ENCODE measurements around the gene KLF7. TPM values are rescaled to one million over a fixed set of nuclear protein-coding genes. Genes with fewer than 3 reads are reported as not detected.

Gene KLF7
- 10 to 100 TPM in 2 of 4 donors, 1 to 10 TPM in 2; 5.4 to 13.5 (median 11.1) TPM for total RNA-seq
- 1 to 10 TPM; 1.1 to 2.7 (median 2.4) TPM for polyA plus RNA-seq
- long read RNA-seq, donor 1, full-length matches to known transcripts: 2 of 2 reads
- long read RNA-seq, donor 1, partial matches to known transcripts: 0 of 2 reads
- long read RNA-seq, donor 1, other reads (novel, unspliced or antisense): 0 of 2 reads
- long read RNA-seq, donor 2, full-length matches to known transcripts: 3 of 11 reads
- long read RNA-seq, donor 2, partial matches to known transcripts: 7 of 11 reads
- long read RNA-seq, donor 2, other reads (novel, unspliced or antisense): 1 of 11 reads

- Histone ChIP-seq H3K27ac (peak within 1 kb of the TSS; percentile 100), H3K36me3 (ENCODE audit: insufficient read depth in 1 of 2, low read depth in 1 of 2) (no peaks in the 10 kb centered on the region), H3K4me1 (peaks cover 25% of the 10 kb centered on the region), H3K4me3 (peak within 1 kb of the TSS; percentile 88), H3K9me3 (no peaks in the 10 kb centered on the region), H3K27me3 (ENCODE audit: insufficient read depth in 3 of 3, low read length in 2 of 3) (no peaks in the 10 kb centered on the region)
- DNase-seq: peak; percentile 43 to 70
- intact Hi-C loops (cut with DNase I): loop anchor here in 1 of 2 donors (2.0 to 10.0 kb wide), 3 partner anchors 62 to 361 kb away; no protein-coding TSS in a partner anchor
- peak; percentile 9 to 43 (median 27) for ATAC-seq
- 0 to 1% (median 0%) methylated on average over 35 to 36 of the region's 36 CpGs for WGBS, 3 donors
- no peak for TF ChIP-seq CTCF (IDR thresholded peaks at IDR 0.05)
Observed at GRCh38 chr2:207165121-207166038, at the start of gene KLF7. Gene KLF7, minus strand, starts transcription at chr2:207165948. Its CDS starts 380 bp downstream, at chr2:207165568.

DNA sequence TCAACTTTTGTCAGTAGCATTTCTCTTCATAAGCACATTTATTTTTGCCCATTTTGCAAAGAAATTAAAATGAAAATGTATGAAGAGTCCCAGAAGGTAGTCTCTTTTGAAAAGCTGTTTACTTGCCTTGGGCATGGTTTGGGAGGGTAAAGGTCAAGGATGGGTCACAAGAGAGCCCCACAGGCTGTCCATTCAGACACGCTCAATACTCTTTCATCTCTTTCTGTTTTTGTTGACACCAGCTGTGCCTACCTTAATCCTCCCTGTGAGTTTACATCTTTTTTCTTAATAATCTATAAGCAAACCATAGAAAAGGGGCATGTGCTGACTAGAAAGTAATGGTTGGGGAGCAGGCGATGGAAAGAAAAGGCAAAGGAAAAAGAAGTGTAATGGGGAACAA lies 49.6 kb upstream of the KLF7 start:
- no peaks in the 10 kb centered on the region for H3K36me3 ChIP-seq (ENCODE audit: insufficient read depth in 1 of 2, low read depth in 1 of 2)
- no peak for ATAC-seq
- H3K9me3 ChIP-seq: no peaks in the 10 kb centered on the region
- H3K4me1 ChIP-seq: no peaks in the 10 kb centered on the region
- DNase-seq: no peak
- H3K27me3 ChIP-seq (ENCODE audit: insufficient read depth in 3 of 3, low read length in 2 of 3): peaks cover 0 to 5% (median 0%) of the 10 kb centered on the region in 3 donors
- no peak overlapping the region for H3K4me3 ChIP-seq
- no peak overlapping the region for H3K27ac ChIP-seq
- intact Hi-C loops (cut with DNase I): no loop called here
- no peak for TF ChIP-seq CTCF (IDR thresholded peaks at IDR 0.05)
- WGBS, 3 donors: 76 to 88% (median 86%) methylated on average over 2 of the region's 2 CpGs

DNA sequence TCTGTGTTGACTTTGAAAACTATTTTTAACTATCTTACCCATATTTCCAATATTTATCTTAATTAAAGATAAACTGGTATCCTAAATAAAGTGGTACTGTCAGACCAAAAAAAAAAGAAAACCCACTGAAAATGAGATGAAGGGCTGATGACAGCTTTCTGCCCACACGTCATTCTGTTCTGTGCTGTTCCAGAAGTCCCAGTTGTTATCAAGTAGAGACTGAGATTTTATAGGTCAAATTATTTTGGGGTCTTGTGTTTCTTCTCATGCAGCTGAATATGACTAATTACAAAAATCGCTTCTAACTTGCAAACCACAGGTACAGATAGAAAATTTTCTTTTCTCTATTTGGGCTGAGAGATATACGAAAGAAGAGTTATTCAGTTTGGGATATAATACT lies 48.7 kb upstream of the KLF7 start:
- no peak for TF ChIP-seq CTCF (IDR thresholded peaks at IDR 0.05)
- no peaks in the 10 kb centered on the region for H3K9me3 ChIP-seq
- no peak overlapping the region for H3K4me3 ChIP-seq
- ATAC-seq (no peak), DNase-seq (no peak)
- no peak overlapping the region for H3K27ac ChIP-seq
- no peaks in the 10 kb centered on the region for H3K4me1 ChIP-seq
- intact Hi-C loops (cut with DNase I): no loop called here
- peaks cover 0 to 5% (median 0%) of the 10 kb centered on the region in 3 donors for H3K27me3 ChIP-seq (ENCODE audit: insufficient read depth in 3 of 3, low read length in 2 of 3)
- 75 to 81% (median 75%) methylated on average over 3 of the region's 3 CpGs for WGBS, 3 donors
- H3K36me3 ChIP-seq (ENCODE audit: insufficient read depth in 1 of 2, low read depth in 1 of 2): no peaks in the 10 kb centered on the region

DNA sequence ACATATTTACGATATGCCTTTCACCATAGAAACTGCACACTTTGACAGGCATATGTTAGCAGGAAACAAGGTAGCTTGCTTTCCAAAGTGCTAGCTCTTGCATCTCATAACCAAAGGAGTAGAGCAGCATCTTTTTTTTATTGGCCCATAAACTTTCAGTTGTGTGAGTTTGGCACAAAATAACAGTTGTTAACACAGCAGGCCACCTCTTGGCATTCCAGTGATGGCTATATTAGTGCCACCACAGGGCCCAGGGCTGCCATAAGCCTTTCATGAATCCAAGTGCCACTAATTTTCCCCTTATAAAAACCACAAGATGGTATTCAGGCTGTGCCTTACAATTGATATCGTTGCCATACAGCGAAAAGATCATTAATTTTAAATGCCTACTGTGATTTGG lies 40.3 kb upstream of the KLF7 start:
- no peak overlapping the region for H3K4me3 ChIP-seq
- no peak for DNase-seq
- intact Hi-C loops (cut with DNase I): no loop called here

More for the DNA sequence above, 40.3 kb upstream of the KLF7 start:
- H3K4me1 ChIP-seq: no peaks in the 10 kb centered on the region
- no peak for TF ChIP-seq CTCF (IDR thresholded peaks at IDR 0.05)
- WGBS, 3 donors: 81 to 86% (median 84%) methylated on average over 3 of the region's 3 CpGs
- H3K36me3 ChIP-seq (ENCODE audit: insufficient read depth in 1 of 2, low read depth in 1 of 2): no peaks in the 10 kb centered on the region
- ATAC-seq: no peak
- H3K27me3 ChIP-seq (ENCODE audit: insufficient read depth in 3 of 3, low read length in 2 of 3): no peaks in the 10 kb centered on the region
- no peaks in the 10 kb centered on the region for H3K9me3 ChIP-seq
- no peak overlapping the region for H3K27ac ChIP-seq

Data from psoas muscle (tissue), 8 donors.